Prostate gland (tissue), 2 donors: ENCODE measurements around the gene SULF2. TPM values are rescaled to one million over a fixed set of nuclear protein-coding genes. Genes with fewer than 3 reads are reported as not detected.

ENCODE experiments used
- DNase-seq: peaks from one replicate; pipeline ENCODE4 v3.0.0-alpha.2; 2019; ENCODE audit warnings: low spot score
- H3K27ac ChIP-seq, 2 donors: fragments of 200-600 bp; sonication (generic); 2 replicates each; pipeline ENCODE4 v1.5.1; 2017 to 2019
- H3K27me3 ChIP-seq: fragments of 200-600 bp; sonication (generic); replicated peaks from 2 replicates; pipeline ENCODE4 v1.5.1; 2019; ENCODE audit not compliant: insufficient read depth
- H3K36me3 ChIP-seq, 2 donors: fragments of 200-600 bp; sonication (generic); 1 replicate in 1 of 2; 2 replicates in 1 of 2; pipeline versions ENCODE4 v1.5.1 to v1.8.1; 2017 to 2019
- H3K4me1 ChIP-seq: fragments of 200-600 bp; sonication (generic); replicated peaks from 2 replicates; pipeline ENCODE4 v1.5.1; 2019
- H3K4me3 ChIP-seq, 2 donors: fragments of 200-600 bp; sonication (generic); 2 replicates each; pipeline ENCODE4 v1.5.1; 2017 to 2019
- H3K9me3 ChIP-seq: fragments of 200-600 bp; sonication (generic); 2 replicates; pipeline ENCODE4 v1.5.1; 2017
- POLR2A ChIP-seq: fragments of 450-650 bp; IDR thresholded peaks from one replicate; pipeline ENCODE4 v1.6.1; 2016; ENCODE audit warnings: antibody characterized with exemption, mild to moderate bottlenecking
- POLR2AphosphoS5 ChIP-seq: sonication (generic); formaldehyde crosslinking; IDR thresholded peaks from one replicate; pipeline ENCODE4 v1.6.1; 2017; ENCODE audit warnings: antibody characterized with exemption
- WGBS: methylation state at CpG from one replicate; pipeline ENCODE4 v1.1.5; 2018; 5-methylcytosine and 5-hydroxymethylcytosine counted together
- intact Hi-C: fragments of 100-400 bp; cut with DNase I; formaldehyde crosslinking; loops from one replicate; pipeline ENCODE4 v1.14.2; 2022
- total RNA-seq, 2 donors: library from RNA; depleted of rRNA; stranded (reverse); fragments of >200 nt; gene quantifications; one replicate each; pipeline ENCODE4 v1.1.0, GENCODE V29; 2016
- TF ChIP-seq, protein P1 (sequence below), 4 experiments: fragments of 200-600 bp in 2 of 4; fragments of 450-650 bp in 2 of 4; sonication (generic) in 2 of 4; IDR thresholded peaks; 1 replicate in 3 of 4; 2 replicates in 1 of 4; pipeline ENCODE4 v1.5.1; 2016 to 2019; ENCODE audit warnings: antibody characterized with exemption in 4 of 4, mild to moderate bottlenecking in 2 of 4, moderate library complexity in 2 of 4

The SULF2 gene
- total RNA-seq, 2 donors from 2014 or later: 43.6 to 82.0 TPM

DNA sequence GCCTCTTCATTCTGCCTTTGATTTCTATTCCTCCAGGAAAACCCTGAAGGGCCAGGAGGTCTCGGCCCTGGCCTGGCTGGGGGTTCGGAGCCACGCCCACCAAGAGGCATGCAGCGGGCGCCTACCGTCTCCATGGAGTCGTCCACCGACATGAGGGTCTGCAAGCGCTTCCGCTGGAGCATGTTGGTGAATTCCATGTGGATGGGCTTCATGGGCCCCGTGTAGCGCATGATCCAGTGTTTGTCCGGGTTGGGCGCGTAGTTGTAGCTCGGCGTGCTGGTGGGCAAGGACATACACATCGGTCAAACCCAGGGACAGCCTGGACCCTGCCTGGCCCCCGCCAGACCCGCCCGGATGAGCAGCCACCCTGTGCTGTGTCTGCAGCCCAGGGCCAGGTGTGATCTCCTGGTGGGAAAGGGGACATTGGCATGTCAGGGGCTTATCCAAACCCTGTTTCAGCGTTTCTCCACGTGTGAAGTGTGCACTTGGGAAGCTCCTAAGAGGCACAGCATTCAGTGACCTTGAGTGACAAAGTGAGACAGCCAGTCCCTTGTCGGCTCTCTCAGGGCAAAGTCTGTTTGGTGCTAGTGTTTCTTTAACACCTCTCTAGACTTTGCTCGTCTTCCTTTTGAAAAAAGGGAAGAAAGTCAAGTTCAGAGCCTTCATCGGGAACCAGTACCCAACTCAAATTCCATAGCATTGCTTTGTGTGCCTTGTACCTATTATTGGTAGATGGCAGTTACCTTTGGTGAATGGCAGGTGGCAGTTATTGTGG is 100.8 kb downstream of the SULF2 start:
- no peak overlapping the region for H3K4me3 ChIP-seq
- WGBS: 91% methylated on average over 26 of the region's 26 CpGs
- no peak overlapping the region for H3K27ac ChIP-seq
- H3K9me3 ChIP-seq: no peaks in the 10 kb centered on the region
- H3K36me3 ChIP-seq: no peaks in the 10 kb centered on the region
- no peaks in the 10 kb centered on the region for H3K4me1 ChIP-seq
- no peak for DNase-seq
- H3K27me3 ChIP-seq: no peaks in the 10 kb centered on the region
- TF ChIP-seq POLR2AphosphoS5: no peak
- TF ChIP-seq, protein P1, sequence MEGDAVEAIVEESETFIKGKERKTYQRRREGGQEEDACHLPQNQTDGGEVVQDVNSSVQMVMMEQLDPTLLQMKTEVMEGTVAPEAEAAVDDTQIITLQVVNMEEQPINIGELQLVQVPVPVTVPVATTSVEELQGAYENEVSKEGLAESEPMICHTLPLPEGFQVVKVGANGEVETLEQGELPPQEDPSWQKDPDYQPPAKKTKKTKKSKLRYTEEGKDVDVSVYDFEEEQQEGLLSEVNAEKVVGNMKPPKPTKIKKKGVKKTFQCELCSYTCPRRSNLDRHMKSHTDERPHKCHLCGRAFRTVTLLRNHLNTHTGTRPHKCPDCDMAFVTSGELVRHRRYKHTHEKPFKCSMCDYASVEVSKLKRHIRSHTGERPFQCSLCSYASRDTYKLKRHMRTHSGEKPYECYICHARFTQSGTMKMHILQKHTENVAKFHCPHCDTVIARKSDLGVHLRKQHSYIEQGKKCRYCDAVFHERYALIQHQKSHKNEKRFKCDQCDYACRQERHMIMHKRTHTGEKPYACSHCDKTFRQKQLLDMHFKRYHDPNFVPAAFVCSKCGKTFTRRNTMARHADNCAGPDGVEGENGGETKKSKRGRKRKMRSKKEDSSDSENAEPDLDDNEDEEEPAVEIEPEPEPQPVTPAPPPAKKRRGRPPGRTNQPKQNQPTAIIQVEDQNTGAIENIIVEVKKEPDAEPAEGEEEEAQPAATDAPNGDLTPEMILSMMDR (IDR thresholded peaks at IDR 0.05): no peak
- no peak for TF ChIP-seq POLR2A
- intact Hi-C loops: loop anchor here (10.0 kb wide), 1 partner anchor 240 kb away; no protein-coding TSS in a partner anchor

DNA sequence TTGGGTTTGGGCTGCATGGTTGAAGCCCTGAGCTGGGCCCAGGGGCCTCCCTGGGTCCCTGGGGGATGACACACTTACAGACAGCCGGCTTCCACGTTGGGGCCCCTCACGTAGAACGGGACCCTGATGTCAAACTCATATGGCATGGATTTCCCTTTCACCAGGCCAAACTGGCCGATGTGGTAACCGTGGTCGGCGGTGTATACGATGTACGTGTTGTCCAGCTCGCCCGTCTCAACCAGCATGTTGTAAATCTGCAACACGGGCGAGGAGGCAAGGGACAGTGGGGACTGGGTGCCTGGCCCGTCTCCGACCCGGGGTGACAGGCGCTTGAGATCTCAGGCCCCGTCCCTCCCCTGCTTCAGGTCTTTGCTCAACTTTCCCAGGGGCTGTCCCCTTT is 102.4 kb downstream of the SULF2 start:
- WGBS: 92% methylated on average over 19 of the region's 19 CpGs
- H3K36me3 ChIP-seq: no peaks in the 10 kb centered on the region
- no peak for TF ChIP-seq POLR2AphosphoS5
- TF ChIP-seq, protein P1 (IDR thresholded peaks at IDR 0.05): no peak
- TF ChIP-seq POLR2A: no peak
- no peak overlapping the region for H3K27ac ChIP-seq
- H3K4me1 ChIP-seq: no peaks in the 10 kb centered on the region
- H3K4me3 ChIP-seq: no peak overlapping the region
- no peak for DNase-seq
- intact Hi-C loops: loop anchor here (2.0 to 10.0 kb wide), 2 partner anchors 38 to 242 kb away; no protein-coding TSS in a partner anchor
- no peaks in the 10 kb centered on the region for H3K27me3 ChIP-seq
- H3K9me3 ChIP-seq: no peaks in the 10 kb centered on the region

DNA sequence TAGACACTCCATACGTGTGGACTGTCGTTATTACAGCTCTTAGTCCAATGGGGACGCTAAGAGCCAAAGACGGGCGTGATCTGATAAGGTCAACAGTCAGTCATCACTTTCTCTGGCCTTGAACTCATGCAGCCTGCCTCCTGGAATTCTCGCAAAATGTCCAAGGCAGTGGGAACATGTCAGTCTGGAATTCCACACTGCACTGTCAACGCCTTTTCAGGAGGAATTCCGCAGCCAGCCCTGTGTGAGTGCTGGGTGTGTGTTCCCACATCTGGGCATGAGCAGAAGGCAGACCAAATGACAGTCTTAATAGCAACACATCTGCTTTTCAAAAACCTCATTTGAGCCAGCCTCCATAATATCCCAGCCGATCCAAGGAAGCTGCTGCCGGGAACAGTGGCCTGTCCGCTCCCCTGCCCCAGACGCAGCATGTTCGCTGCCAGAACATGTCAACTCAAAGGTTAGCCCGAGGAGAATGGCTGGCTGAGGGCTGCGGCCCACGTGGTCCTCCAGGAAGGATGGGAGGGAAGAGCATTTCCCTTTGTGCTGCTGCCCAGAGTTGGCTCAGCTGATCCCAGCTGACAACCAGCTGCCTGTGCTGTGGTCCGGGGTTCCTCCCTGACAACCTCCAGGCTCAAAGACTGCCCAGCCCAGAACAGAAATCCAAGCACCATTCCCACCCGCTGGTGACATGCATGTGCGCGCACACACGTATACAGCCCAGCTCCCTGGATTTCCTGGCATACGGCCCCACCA is 103.1 kb downstream of the SULF2 start:
- H3K27ac ChIP-seq: no peak overlapping the region
- peak; percentile 60 for TF ChIP-seq POLR2AphosphoS5
- TF ChIP-seq, protein P1 (IDR thresholded peaks at IDR 0.05): no peak
- no peak overlapping the region for H3K4me3 ChIP-seq
- H3K36me3 ChIP-seq: no peaks in the 10 kb centered on the region
- H3K4me1 ChIP-seq: no peaks in the 10 kb centered on the region
- 33% methylated on average over 22 of the region's 22 CpGs for WGBS
- intact Hi-C loops: loop anchor here (2.0 to 10.0 kb wide), 2 partner anchors 39 to 243 kb away; no protein-coding TSS in a partner anchor
- DNase-seq: no peak
- no peaks in the 10 kb centered on the region for H3K27me3 ChIP-seq
- H3K9me3 ChIP-seq: no peaks in the 10 kb centered on the region

DNA sequence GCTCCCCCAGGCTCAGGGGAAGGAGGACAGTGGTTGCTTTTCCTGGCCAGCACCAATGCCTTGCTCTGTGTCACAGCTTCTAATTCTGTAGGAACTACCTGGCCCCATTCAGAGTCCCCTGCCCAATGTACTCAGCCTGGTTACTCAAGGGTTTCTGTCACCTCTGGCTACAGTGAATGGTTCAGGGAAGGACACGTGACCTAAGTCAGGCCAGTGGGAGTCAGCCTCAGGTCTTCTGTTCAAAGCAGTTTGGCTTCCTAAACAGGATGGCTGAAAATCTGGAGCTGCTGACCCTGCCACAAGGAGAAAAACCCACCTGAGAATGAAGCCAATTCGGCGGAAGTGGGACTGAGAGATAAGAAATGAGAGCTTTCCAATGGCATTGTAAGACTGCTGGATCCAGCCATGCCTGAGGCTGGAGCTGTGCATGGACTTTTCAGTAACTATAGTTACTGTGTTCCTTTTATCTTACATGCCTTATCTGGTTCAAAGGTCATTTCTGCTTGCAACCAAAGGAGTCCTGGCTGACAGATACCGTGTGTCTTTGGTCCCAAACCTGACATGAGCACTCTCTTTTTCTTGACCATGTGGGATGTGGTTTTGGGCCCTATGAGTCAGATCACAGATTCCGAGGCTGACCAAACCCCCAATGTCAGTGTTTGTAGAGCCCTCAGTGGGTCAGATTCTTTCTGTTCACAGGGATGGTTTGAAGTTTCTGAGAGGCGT is 104.3 kb downstream of the SULF2 start:
- no peak for DNase-seq
- Histone ChIP-seq H3K9me3 (no peaks in the 10 kb centered on the region), H3K4me1 (no peaks in the 10 kb centered on the region), H3K27me3 (no peaks in the 10 kb centered on the region), H3K4me3 (no peak overlapping the region), H3K36me3 (no peaks in the 10 kb centered on the region), H3K27ac (no peak overlapping the region)
- TF ChIP-seq, protein P1 (IDR thresholded peaks at IDR 0.05): no peak
- TF ChIP-seq POLR2AphosphoS5: no peak
- TF ChIP-seq POLR2A: no peak
- WGBS: 96% methylated on average over 6 of the region's 6 CpGs
- intact Hi-C loops: loop anchor here (10.0 kb wide), 1 partner anchor 244 kb away; no protein-coding TSS in a partner anchor
